ENCODE data around the gene FARS2. TPM values are rescaled to one million over a fixed set of nuclear protein-coding genes. Genes with fewer than 3 reads are reported as not detected.

The FARS2 gene
- total and polyA plus RNA-seq, 2 of the 13 experiments (the other 11 are each of a cell fraction or from before 2014, with no cell fraction given): 15.4 to 26.0 TPM

GRCh38 chr6:5484692-5485091, 223.4 kb downstream of the FARS2 start:
- intact Hi-C loops (cut with micrococcal nuclease; ENCODE audit: unreplicated experiment): no loop called here
- no peaks in the 10 kb centered on the region for H3K79me2 ChIP-seq (ENCODE audit: insufficient read depth, low read length)
- H3K4me2 ChIP-seq (ENCODE audit: low read depth, low read length): no peak overlapping the region
- DNase-seq (ENCODE audit: low spot score) (no peak), FAIRE-seq (no peak), ATAC-seq (no peak)
- H4K20me1 ChIP-seq (ENCODE audit: insufficient read depth, low read length): no peaks in the 10 kb centered on the region
- no peak overlapping the region for H3K4me3 ChIP-seq (replicated peaks in 1 of 3; ENCODE audit: insufficient read depth in 1 of 3, low read depth in 2 of 3, low read length in 3 of 3)
- in situ Hi-C loops (cut with HindIII; ENCODE audit: extremely low pct_ligation_motif_present, low pct_unique_long_range_greater_than_20kb): no loop called here
- H3K9ac ChIP-seq (ENCODE audit: insufficient read depth, low read depth, low read length): no peak overlapping the region
- ChIA-PET POLR2A (no interaction called here), CTCF (ENCODE audit: low intra/inter-chr PET ratio, low total read pairs) (no interaction called here)
- H3K4me1 ChIP-seq (ENCODE audit: insufficient read depth, low read length): no peaks in the 10 kb centered on the region
- H2AFZ ChIP-seq (ENCODE audit: low read length): no peak overlapping the region
- 100% methylated on average over 2 of the region's 3 CpGs for WGBS (ENCODE audit: low lambda C conversion rate)
- H3K27ac ChIP-seq (ENCODE audit: extremely low read length, insufficient read depth, low read length): no peak overlapping the region
- H3K27me3 ChIP-seq (ENCODE audit: control insufficient read depth in 1 of 2, insufficient read depth in 2 of 2, low read length in 2 of 2): no peaks in the 10 kb centered on the region
- TF ChIP-seq TMF1 (CRISPR knock-in tag; IDR thresholded peaks at IDR 0.05; ENCODE audit: low read depth) (no peak), ZNF34 (CRISPR knock-in tag; IDR thresholded peaks at IDR 0.05; ENCODE audit: borderline replicate concordance) (no peak), SNAPC4 (CRISPR knock-in tag; IDR thresholded peaks at IDR 0.05) (no peak), ZNF3 (CRISPR knock-in tag; IDR thresholded peaks at IDR 0.05) (no peak), ZFX (CRISPR knock-in tag; IDR thresholded peaks at IDR 0.05; ENCODE audit: low read depth) (no peak), DMAP1 (CRISPR knock-in tag; IDR thresholded peaks at IDR 0.05) (no peak), RNF2 (conservative IDR thresholded peaks at IDR 0.05; ENCODE audit: low read depth) (no peak), ATF5 (CRISPR knock-in tag; IDR thresholded peaks at IDR 0.05; ENCODE audit: low read depth) (no peak), PRDM15 (CRISPR knock-in tag; IDR thresholded peaks at IDR 0.05) (no peak), DDIT3 (CRISPR knock-in tag; IDR thresholded peaks at IDR 0.05) (no peak), RBM22 (optimal IDR thresholded peaks at IDR 0.05; ENCODE audit: low read length) (no peak), RFX1 (IDR thresholded peaks at IDR 0.05) (no peak), HES4 (CRISPR knock-in tag; IDR thresholded peaks at IDR 0.05; ENCODE audit: borderline replicate concordance) (no peak), HNRNPLL (IDR thresholded peaks at IDR 0.05; ENCODE audit: low read depth, low read length, poor library complexity, severe bottlenecking) (no peak), TIGD3 (CRISPR knock-in tag; IDR thresholded peaks at IDR 0.05; ENCODE audit: borderline replicate concordance) (no peak), BCL6 (CRISPR knock-in tag; IDR thresholded peaks at IDR 0.05) (no peak)
- no peaks in the 10 kb centered on the region for H3K9me3 ChIP-seq (ENCODE audit: low read length)
- no TSS peak for BruUV-seq (replicated peaks)
- no peaks in the 10 kb centered on the region for H3K36me3 ChIP-seq (replicated peaks in 1 of 2; ENCODE audit: control insufficient read depth in 1 of 2, insufficient read depth in 2 of 2, low read length in 2 of 2)

Measured in HepG2 (cell line).